Upper lobe of left lung (tissue), 4 donors: Measurements from ENCODE around the gene ODAPH.

ENCODE experiments used
- CTCF ChIP-seq, 6 experiments: fragments of 450-650 bp in 4 of 6; fragments of 200-600 bp in 2 of 6; sonication (generic) in 2 of 6; IDR thresholded peaks; one replicate each; pipeline ENCODE4 v1.5.1; 2016 to 2019; ENCODE audit warnings: antibody characterized with exemption in 6 of 6
- EP300 ChIP-seq, 4 donors: sonication (generic); formaldehyde crosslinking; IDR thresholded peaks; one replicate each; pipeline ENCODE4 v1.5.1; 2017; ENCODE audit warnings: antibody characterized with exemption in 4 of 4, control low read depth in 2 of 4
- POLR2A ChIP-seq, 4 donors: fragments of 450-650 bp; IDR thresholded peaks; one replicate each; pipeline ENCODE4 v1.5.1; 2016 to 2017; ENCODE audit warnings: antibody characterized with exemption in 4 of 4, mild to moderate bottlenecking in 2 of 4
- POLR2AphosphoS5 ChIP-seq, 2 donors: sonication (generic); formaldehyde crosslinking; IDR thresholded peaks; one replicate each; pipeline ENCODE4 v1.5.1; 2017; ENCODE audit warnings: antibody characterized with exemption in 2 of 2

GRCh38 chr4:75599647-75600046 lies 43.8 kb downstream of the ODAPH start:
- TF ChIP-seq CTCF (IDR thresholded peaks at IDR 0.05) (no peak), EP300 (IDR thresholded peaks at IDR 0.05) (no peak), POLR2AphosphoS5 (IDR thresholded peaks at IDR 0.05) (no peak), POLR2A (IDR thresholded peaks at IDR 0.05) (no peak)
